H7 (cell line): Measurements from ENCODE around the gene PRR5L. TPM values are rescaled to one million over a fixed set of nuclear protein-coding genes. Genes with fewer than 3 reads are reported as not detected.

Source experiments
- DNase-seq: peaks from one replicate; pipeline ENCODE4 v3.0.0; 2012
- H3K27me3 ChIP-seq: 2 replicates; pipeline ENCODE4 v1.6.0; 2011; ENCODE audit warnings: mild to moderate bottlenecking, low read length; ENCODE audit not compliant: control insufficient read depth, insufficient read depth
- H3K36me3 ChIP-seq: replicated peaks from 2 replicates; pipeline ENCODE4 v1.5.1; 2011; ENCODE audit warnings: low read length; ENCODE audit not compliant: control insufficient read depth, insufficient read depth
- H3K4me3 ChIP-seq: 2 replicates; pipeline ENCODE4 v1.5.1; 2011; ENCODE audit warnings: low read depth, mild to moderate bottlenecking, control low read depth, low read length, moderate library complexity; ENCODE audit not compliant: insufficient read depth
- total RNA-seq: library from RNA; depleted of rRNA; stranded (reverse); fragments of >200 nt; shearing (Covaris generic); gene quantifications from 2 replicates; pipeline ENCODE4 v1.2.3, GENCODE V29; 2014; rRNA removed

PRR5L gene, protein sequence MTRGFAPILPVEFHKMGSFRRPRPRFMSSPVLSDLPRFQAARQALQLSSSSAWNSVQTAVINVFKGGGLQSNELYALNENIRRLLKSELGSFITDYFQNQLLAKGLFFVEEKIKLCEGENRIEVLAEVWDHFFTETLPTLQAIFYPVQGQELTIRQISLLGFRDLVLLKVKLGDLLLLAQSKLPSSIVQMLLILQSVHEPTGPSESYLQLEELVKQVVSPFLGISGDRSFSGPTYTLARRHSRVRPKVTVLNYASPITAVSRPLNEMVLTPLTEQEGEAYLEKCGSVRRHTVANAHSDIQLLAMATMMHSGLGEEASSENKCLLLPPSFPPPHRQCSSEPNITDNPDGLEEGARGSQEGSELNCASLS
- total RNA-seq, result 5.8 and 6.9 TPM in 2 replicates

DNA sequence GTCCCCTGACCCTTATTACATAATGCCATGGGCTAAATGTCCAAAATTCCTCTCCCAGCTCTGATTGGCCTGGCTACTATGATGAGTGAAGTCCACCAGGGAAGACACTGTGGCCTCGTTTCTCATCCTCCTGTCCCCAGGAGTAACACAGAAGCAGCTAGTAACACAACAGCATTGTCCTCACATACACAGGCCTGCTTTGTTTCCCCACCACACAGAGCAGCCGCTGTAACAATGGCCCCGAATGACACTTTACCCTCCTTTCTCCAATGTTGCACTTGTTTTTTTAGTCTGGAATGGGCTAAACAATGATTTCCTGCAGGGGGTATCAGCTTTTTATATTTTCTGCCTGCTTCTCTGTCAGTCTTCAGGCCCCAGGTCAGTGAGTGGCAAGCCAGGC, at the start of gene PRR5L:
Gene PRR5L (plus strand): TSS at position 363 of the 400 bp plus-strand sequence. CDS start 104,834 bp downstream, outside the sequence.
- Histone ChIP-seq H3K4me3 (no peak within 1 kb of the TSS), H3K27me3 (no peaks in the 10 kb centered on the region; the same call in 1 of the 2 replicates), H3K36me3 (no peaks in the 10 kb centered on the region)
- no peak for DNase-seq

DNA sequence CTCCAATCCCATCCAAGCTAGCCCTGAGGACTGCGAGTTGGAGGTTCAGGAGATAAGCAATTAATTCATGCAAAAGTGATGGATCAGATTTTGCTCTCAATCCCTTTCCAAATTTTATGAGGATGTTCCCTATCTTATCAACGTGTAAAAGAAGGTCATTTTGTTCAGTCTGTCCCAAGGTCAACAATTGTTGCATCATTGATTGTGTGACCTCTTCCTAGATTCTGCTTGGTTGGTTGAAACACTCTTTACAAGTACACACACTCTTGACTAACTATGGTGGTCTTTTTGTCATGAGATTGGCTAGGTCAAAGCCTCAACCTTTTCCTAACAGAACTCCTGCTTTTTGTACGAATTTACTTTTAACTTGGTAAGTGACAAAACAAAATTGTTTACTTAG, 48.6 kb upstream of the PRR5L start:
- H3K36me3 ChIP-seq, result no peaks in the 10 kb centered on the region
- H3K27me3 ChIP-seq, result no peaks in the 10 kb centered on the region
- DNase-seq, result no peak
- no peak overlapping the region for H3K4me3 ChIP-seq

DNA sequence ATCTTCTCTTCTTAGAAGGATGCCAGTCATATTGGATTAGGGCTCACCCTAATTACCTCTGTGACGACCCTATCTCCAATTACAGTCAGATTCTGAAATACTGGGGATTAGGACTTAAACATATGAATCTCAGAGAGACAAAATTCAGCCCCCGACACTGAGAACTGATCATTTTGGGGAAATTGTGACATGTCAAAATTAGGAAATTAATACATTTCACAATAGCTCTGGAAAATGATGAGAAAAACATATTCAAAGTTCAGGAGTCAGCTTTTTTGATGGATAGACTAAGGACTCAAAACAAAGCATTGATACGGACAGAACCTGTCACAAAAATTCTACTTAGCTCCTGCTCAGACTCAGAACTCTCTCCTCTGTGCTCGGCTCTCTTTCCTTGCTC, 47.7 kb upstream of the PRR5L start:
- no peaks in the 10 kb centered on the region for H3K27me3 ChIP-seq
- H3K4me3 ChIP-seq, result no peak overlapping the region
- no peaks in the 10 kb centered on the region for H3K36me3 ChIP-seq
- DNase-seq, result no peak

DNA sequence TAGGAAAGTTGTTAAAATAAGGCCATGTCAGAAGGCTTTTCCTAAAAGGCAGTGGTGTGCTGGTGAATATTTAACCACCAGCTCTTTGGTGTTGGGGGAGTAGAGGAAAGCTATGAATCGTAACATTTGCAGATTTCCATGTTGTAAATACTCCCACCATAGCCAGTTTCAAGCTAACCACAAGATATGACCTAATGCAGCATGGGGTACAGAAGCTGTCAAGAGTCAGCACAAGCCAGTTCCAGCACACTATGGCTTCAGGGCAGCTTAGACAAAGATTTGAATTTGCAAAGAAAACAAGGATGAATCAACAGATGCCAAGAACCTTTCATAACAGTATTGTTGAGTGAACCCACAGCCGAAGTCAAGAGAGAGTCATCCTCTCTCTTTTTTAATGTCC, 46.8 kb upstream of the PRR5L start:
- no peak for DNase-seq
- H3K4me3 ChIP-seq, result no peak overlapping the region
- no peaks in the 10 kb centered on the region for H3K27me3 ChIP-seq
- H3K36me3 ChIP-seq, result no peaks in the 10 kb centered on the region

DNA sequence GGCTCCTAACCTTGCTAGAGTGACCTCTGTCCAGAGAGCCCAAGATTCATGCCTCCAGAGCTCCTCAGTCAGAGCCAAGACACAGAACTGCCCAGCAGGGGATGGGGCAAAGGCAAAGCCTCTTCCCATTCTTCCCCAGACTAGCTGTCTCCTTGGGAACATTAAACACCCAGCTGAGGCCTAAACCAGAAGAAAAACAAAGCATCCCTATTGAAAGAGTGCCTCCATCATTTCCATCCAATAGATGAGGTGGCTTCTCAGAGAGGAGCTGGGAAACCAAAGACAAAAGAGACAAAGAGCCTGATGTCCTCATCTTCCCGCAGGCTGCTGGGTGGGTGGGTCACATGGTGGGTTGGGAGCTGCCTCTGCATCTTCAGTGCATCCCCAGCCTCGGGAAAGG, 44.3 kb upstream of the PRR5L start:
- Histone ChIP-seq H3K4me3 (no peak overlapping the region), H3K27me3 (no peaks in the 10 kb centered on the region), H3K36me3 (no peaks in the 10 kb centered on the region)
- no peak for DNase-seq

DNA sequence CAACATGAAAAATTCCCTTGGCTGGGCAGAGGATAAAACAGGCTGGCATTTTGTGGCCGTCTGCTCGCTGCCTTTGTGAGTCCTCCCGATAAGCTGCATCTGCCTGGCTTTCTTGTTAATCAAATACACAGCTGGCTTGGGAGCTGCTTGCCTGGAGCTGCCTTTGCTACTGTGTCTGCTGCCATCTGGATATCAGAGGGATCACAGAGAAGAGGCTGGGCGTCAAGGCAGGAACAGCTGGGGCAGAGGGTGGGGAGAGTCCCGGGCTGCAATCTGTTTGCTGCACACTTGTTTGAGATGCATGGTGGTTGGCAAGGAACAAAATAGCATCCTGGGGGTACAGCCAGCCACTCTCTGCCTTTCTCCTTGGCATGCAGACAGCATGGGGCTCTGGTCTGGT, 42.9 kb upstream of the PRR5L start:
- Histone ChIP-seq H3K36me3 (no peaks in the 10 kb centered on the region), H3K4me3 (no peak overlapping the region), H3K27me3 (no peaks in the 10 kb centered on the region)
- no peak for DNase-seq

DNA sequence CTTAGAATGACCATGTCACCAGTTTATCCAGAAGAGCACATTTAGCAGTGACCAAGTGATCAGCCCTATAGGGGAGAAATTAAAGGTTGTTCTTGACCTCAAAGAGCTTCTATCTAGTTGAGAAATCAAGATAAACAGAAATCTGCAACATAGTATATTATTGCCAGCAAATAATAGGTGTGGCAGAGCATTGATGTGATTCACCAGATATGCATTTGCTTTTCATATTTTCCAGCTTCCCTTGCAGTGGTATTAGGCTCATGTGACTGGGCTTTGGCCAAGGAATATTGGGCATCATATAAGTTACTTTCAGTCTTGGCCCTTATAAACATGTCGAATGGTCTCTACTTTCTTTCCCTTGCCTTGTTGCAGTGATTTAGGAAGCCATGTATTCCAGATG, 41.4 kb upstream of the PRR5L start:
- Histone ChIP-seq H3K36me3 (no peaks in the 10 kb centered on the region), H3K27me3 (no peaks in the 10 kb centered on the region), H3K4me3 (no peak overlapping the region)
- DNase-seq, result no peak

DNA sequence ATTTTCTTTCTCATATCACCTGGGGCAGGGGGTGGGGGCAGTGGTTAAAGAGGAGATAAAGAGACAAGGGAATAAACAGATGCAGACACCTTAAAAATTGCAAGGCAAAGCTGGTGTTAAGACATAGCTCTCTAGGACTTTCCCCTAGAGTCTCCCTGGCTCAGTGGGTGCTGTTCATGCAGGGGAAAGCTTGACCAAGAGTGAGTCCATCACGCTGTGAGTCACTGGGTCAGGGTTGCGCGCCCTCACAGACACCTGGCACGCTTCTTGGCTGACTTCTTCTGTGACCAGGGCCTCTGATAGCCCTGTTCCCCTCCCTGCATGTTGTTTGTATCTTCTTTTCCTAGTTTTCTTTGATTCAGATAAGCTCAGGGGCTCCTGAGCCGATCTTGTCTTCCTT, 38.7 kb upstream of the PRR5L start:
- Histone ChIP-seq H3K4me3 (no peak overlapping the region), H3K36me3 (no peaks in the 10 kb centered on the region), H3K27me3 (no peaks in the 10 kb centered on the region)
- no peak for DNase-seq

DNA sequence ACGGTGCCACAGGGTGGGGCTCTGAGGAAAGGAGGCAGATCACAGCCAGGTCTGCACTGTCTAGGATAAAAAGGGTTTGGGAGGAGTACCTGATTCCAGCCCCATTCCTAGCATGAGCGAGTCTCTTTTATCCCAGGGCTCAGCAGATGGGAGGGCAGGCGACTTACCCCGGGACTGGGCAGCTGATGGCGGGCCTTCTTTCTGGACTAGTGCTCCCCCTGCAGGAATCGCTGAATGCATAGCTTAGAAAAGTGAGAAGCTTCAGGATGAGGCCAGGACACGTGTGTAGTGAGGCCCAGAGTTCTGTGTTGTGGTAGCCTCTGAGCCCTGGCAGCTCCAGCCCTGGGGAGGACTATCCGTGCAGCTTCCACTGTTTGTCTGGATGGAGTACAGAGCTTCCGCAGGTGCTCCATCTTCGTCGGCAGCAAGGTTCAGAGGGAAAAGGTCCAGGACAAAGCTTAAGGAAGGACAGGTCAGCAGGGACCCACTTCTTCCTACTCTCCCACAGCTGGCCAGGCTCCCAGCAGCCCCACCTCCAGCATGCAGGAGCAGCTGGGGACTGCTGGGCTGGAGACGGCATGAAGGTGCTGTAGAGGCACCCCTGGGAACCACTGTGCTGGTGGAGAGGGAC, 37.2 kb upstream of the PRR5L start:
- Histone ChIP-seq H3K4me3 (no peak overlapping the region), H3K36me3 (no peaks in the 10 kb centered on the region), H3K27me3 (no peaks in the 10 kb centered on the region)
- DNase-seq, result peak; percentile 86

DNA sequence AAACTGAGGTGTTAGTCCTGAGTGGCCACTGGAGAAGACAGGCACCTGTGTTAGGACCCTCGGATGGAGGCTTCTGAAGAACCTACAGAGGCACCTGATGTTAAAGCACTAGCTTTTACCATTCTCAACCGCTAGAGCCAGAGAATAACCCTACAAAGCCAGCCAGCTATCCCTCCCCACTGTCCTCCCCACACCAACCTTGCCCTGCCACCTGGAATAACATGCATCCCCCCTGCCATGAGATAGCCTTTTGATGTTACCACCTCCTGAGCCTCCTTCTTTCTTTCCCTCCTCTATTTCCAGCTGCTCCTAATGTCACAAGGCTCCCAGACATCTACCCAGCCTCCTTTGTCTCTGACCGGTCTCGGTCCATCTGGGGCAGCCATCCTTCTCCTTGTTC, 35.0 kb upstream of the PRR5L start:
- H3K36me3 ChIP-seq, result no peaks in the 10 kb centered on the region
- peak; percentile 54 for DNase-seq
- H3K27me3 ChIP-seq, result no peaks in the 10 kb centered on the region
- no peak overlapping the region for H3K4me3 ChIP-seq

DNA sequence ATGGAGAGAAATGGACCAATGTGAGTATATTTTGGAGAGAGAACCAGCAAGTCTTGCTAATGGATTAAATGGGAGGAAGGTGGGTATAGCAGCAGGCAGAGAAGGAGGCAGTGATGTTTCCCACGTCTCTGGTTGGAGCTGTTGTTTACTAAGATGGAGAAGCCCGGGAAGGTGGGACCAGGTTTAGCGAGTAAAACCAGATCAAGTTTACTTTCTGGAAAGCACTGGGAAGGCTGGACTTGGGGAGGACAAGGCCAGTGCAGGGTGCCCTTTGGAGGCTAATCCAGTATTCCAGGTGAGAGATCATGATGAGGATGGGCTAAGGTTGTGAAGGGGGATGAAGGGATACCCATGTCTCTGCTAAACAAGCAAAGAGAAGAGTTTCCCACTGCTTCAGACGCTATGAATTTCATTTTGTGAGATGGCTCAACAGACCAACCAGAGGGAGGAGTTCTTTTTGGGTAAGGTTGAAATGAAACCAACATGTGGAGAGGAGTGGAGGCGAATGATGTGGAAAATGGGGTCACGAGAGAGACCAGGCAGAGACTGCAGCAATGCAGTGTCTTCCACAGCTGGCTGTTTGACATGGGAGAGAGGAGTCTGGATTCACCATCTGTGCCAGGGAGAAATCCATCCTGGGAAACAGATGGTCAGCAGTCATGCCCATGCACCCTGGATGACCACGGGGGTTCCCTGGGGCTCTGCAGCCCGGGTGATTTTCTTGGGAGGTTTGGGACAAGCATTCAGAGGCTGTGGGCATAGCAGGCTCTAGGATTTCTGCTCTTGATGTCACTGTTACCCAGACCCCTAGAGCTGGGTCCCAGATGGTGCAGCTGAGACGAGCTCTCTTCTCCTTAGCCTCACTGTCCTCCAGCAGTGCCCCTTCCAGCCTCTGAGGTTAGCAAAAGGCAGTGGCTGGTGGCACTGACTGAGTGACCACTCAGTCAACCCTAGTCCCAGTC, 31.8 kb upstream of the PRR5L start:
- H3K4me3 ChIP-seq, result no peak overlapping the region
- no peaks in the 10 kb centered on the region for H3K27me3 ChIP-seq
- no peak for DNase-seq
- H3K36me3 ChIP-seq, result no peaks in the 10 kb centered on the region

DNA sequence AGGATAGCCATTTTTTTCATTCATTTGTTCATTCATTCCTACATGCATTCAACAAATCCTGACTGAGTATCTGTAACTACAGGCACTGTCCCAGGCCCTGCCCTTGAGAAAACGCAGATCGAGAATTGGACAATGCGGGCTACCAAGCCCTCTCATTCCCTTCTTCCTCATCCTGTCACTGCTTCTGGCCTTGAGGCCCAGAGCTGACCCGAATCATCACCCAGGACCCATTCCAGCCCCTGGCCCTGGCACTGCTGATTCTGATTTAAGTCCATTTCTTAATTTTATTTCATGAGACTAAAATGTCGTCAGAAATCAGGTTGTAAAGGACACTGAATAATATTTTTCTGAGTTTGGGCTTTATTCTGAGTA, 31.1 kb upstream of the PRR5L start:
- DNase-seq, result no peak
- no peaks in the 10 kb centered on the region for H3K27me3 ChIP-seq
- no peak overlapping the region for H3K4me3 ChIP-seq
- H3K36me3 ChIP-seq, result no peaks in the 10 kb centered on the region

DNA sequence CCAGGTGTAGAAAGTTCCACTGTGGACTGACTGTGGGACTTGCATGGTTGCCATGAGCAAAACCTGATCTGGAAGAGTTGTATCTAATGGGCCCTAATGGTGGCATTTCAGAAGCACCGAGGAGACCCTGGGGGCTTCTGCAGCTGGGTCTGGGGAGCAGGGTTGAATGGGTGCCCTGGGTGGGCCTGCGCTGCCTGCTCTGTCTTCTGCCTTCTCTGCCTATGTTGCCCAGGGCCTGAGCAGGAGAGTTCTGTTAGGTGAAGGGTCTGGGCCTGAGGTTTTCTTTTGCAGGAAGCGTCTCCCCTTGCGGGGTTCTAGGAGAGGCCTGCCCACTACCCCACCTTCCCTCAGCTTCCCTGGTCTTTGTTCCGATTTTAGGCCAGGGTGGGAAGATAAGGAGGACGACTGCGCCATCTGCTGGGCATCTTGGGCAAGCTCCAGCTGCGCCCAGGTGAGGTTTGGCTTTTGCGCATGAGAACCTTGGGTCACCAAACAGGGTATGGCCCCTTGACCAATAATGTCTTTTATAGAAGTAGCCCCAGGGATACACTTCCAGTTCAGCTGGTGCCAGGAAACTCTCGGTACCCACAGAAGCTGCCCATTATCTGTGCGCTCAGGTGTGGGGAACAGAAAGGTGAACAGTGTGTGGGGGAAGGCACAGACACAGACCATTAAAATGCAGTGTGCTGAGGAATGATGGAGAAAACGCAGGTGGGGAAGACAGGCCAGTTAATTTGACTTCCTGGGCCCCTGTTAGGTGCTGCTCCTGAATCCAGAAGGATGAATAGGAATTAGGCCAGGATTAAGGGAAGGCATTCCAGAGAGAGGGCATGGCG, 30.1 kb upstream of the PRR5L start:
- no peaks in the 10 kb centered on the region for H3K36me3 ChIP-seq
- no peak overlapping the region for H3K4me3 ChIP-seq
- peak; percentile 84 for DNase-seq
- H3K27me3 ChIP-seq, result no peaks in the 10 kb centered on the region

DNA sequence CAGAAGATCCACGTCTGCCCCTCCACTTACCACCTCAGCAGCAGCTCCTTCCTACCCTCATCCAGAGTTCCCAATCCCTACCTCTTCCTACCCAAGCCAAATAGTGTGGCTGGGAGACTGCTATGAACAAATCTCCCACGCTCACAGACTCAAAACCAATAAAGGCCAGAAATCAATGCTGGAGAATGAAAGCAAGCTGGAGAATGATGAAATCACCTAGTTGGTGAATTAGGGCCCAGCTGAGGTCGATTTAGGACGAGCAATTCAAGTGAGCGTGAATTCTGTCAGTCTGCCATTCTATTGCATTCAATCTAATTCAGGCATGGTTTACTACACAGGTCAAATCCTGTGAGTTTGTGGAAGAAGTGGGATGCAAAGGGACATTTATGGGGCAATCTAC, 29.3 kb upstream of the PRR5L start:
- no peak overlapping the region for H3K4me3 ChIP-seq
- H3K36me3 ChIP-seq, result no peaks in the 10 kb centered on the region
- DNase-seq, result no peak
- no peaks in the 10 kb centered on the region for H3K27me3 ChIP-seq
